IMR-90 (cell line): Measurements from ENCODE around the gene GPR132.

Source experiments
- BHLHE40 ChIP-seq: fragments of 150-350 bp; IDR thresholded peaks from 2 replicates; pipeline ENCODE4 v1.6.1; 2016; ENCODE audit warnings: mild to moderate bottlenecking, low read depth, low read length
- CTCF ChIP-seq: conservative IDR thresholded peaks from 2 replicates; pipeline ENCODE4 v1.5.1; 2012; ENCODE audit warnings: mild to moderate bottlenecking, low read depth, low read length, improper control_type of control experiment
- ELK1 ChIP-seq: fragments of 150-350 bp; IDR thresholded peaks from 2 replicates; pipeline ENCODE4 v1.6.1; 2016; ENCODE audit warnings: low read depth, mild to moderate bottlenecking, low read length, moderate library complexity, borderline replicate concordance
- MAFK ChIP-seq: IDR thresholded peaks from 2 replicates; pipeline ENCODE4 v1.6.1; 2012; ENCODE audit warnings: low read depth, low read length, improper control_type of control experiment
- POLR2A ChIP-seq: IDR thresholded peaks from 2 replicates; pipeline ENCODE4 v1.6.1; 2012; ENCODE audit warnings: mild to moderate bottlenecking, low read depth, low read length
- RAD21 ChIP-seq: IDR thresholded peaks from 2 replicates; pipeline ENCODE4 v1.6.1; 2012; ENCODE audit warnings: low read length, improper control_type of control experiment
- RFX5 ChIP-seq: IDR thresholded peaks from 2 replicates; pipeline ENCODE4 v1.8.0; 2012; ENCODE audit warnings: low read depth, mild to moderate bottlenecking, low read length, moderate library complexity

- TF ChIP-seq POLR2A (no peak), CTCF (no peak), BHLHE40 (no peak), RFX5 (no peak), MAFK (no peak), ELK1 (no peak), RAD21 (no peak)
These were observed 5.2 kb downstream of the GPR132 start for GRCh38 chr14:105059925-105060565.
